SU-DHL-6 (cell line): ENCODE data around the gene NUDT16L1.

Experiments used
- CTCF ChIP-seq: fragments of 200-600 bp; sonication (generic); IDR thresholded peaks from one replicate; pipeline ENCODE4 v1.5.1; 2017; ENCODE audit warnings: antibody characterized with exemption, mild to moderate bottlenecking, low read length, moderate library complexity; ENCODE audit not compliant: insufficient read depth, poor library complexity, severe bottlenecking
- EZH2phosphoT487 ChIP-seq: fragments of 200-600 bp; sonication (generic), shearing (Covaris generic); conservative IDR thresholded peaks from 2 replicates; pipeline ENCODE4 v1.6.1; 2018; ENCODE audit warnings: mild to moderate bottlenecking, antibody characterized with exemption, low read length, moderate library complexity, mixed read lengths

- TF ChIP-seq CTCF (no peak), EZH2phosphoT487 (no peak)
Observed at GRCh38 chr16:4724661-4725270, 31.4 kb downstream of the NUDT16L1 start.
